Measurements from ENCODE around the gene SGTA.
A peak's percentile ranks its signal among the peaks of the same experiment; 100 is the strongest.

Gene SGTA

DNA sequence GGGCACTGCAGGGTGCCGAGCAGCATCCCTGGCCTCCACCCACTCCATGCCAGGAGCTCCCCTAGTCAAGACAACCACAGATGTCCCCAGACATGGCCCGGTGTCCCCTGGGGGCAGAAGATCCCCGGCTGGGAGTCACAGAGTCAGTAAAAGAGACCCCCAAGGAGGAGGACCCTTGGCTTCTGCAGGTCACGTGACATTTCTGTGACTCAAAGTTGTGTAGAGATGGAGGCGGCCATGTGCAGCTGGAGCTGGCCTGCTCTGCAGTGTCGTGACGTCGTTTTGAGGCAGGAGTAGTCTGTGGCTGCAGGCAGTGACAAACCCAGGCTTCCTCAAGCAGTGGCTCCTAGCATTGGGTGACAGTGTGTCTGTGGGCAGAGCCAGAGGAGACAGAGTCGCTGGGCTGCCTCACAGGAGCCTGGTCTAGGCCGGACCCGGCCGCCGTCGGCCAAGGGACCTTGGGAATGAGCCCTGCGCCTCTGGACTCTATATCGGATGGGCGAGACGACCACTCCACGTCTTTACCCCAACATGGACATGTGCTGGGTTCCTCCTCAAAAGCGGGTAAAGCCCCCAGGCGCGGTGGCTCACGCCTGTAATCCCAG lies 54.2 kb downstream of the SGTA start:
- DNase-seq, result no peak

DNA sequence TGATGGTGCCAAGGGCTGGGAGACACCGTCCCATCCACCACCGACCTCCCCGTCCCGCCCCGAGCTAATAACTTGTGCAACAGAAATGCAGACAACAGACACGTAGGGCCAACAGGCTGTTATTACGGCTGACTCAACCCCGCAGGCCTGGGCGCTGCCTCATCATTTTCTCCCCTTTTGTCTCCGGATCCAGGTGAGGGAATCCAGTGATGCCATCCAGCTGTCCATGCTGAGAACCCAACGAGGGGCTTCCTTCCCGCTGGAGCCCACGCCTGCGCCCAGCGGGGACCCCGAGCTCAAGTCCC lies 55.5 kb downstream of the SGTA start:
- DNase-seq, result no peak

DNA sequence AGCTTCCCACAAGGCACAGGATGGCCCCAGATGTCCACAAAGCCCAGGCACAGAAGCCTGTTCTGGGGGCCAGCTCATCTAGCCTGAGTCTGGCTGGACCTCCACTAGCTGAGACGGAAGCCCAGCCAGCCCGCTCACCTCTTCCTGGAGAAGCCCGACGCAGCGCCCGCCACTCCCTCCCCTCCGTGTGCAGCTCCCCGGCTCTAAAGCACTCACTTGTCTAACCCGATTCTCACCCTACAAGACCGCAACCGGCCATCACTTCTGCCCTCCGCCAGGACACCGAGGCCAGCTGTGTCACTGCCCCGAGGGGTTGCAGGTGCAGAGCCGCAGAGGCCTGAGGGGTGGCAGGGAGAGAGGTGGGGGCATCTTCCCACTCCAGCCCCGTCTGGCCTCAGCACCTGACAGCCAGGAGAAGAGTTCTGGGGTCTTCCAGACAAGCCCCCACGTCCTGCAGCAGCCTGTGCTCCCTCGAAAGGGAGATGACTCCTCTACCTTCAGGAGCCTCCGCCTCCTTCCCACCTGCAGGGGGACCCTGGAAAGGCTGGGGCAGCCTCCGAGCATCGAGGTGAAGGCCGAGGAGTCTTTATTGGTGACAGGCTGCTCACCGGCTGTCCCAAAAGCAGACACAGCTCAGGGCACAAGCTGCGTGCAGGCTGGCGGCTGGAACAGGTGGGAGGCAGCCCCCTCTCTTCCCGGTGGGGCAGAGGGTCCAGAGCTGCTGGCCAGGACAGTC lies 56.0 kb downstream of the SGTA start:
- no peak for DNase-seq

GRCh38 chr19:2726160-2726855 lies 56.8 kb downstream of the SGTA start:
- DNase-seq, result no peak

- DNase-seq, result no peak
Observed at GRCh38 chr19:2724148-2724557, 58.9 kb downstream of the SGTA start.

- DNase-seq, result no peak
Observed at GRCh38 chr19:2723747-2724146, 59.3 kb downstream of the SGTA start.

DNA sequence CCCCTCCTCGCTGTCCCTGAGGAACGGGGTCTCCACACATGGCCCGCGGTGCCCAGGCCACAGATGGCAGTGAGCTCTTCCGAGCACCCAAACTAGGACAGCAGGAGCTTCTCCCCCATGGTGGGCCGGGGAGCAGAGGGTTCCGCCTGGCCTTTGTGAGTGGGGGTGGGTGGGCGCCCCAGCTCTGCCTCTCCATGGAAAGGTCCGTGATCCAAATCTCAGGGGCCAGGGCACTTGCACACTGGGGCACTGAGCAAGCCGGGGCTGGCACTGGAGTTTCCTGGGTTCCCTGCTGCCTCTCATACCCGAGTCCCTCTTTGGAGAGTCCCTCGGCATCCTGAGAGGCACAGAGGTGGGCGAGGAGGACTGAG lies 59.7 kb downstream of the SGTA start:
- no peak for DNase-seq

DNA sequence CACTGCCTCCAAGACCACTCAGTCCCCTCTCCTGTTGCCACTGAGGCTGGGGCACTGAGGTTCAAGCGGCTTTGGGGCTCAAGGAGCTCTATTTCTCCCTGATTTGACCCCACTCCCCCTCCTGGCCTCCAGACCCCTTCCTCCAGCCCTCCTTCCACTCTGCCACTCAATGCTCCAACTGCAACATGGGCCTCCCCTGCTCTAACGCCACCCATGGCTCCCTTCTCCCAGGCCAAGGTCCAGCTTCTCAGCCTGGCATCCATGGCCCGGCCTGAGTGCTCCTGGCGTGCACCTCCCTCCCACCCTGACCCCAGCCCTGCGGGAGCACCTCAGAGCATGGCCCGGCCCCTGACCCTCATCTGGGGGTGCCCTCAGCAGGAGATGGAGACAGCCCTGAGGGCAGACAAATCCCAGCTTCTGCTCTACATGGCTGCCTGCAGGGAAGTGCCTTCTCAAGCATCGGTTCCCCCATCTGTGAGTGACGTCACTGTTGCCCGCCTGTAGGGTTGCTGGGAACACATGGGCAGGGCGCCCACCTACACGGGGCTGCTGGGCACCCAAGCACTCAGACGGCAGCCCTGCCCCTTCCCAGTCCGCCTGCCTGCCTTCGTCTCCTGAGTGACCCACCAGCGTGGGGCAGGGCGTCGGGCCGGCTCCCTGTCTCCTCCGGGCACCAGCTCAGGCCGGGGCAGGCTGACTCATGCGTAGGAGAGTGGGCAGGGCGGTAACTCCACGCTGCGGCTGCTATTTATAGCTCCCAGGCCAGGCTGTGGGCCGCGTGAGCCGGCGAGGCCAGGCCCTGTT lies 60.3 kb downstream of the SGTA start:
- peak in 22 of 51 donors; percentile 11 to 78 (median 42) for DNase-seq

- DNase-seq, result peak in 1 of 51 donors; percentile 9
Observed at GRCh38 chr19:2721570-2722540, 61.2 kb downstream of the SGTA start.

DNA sequence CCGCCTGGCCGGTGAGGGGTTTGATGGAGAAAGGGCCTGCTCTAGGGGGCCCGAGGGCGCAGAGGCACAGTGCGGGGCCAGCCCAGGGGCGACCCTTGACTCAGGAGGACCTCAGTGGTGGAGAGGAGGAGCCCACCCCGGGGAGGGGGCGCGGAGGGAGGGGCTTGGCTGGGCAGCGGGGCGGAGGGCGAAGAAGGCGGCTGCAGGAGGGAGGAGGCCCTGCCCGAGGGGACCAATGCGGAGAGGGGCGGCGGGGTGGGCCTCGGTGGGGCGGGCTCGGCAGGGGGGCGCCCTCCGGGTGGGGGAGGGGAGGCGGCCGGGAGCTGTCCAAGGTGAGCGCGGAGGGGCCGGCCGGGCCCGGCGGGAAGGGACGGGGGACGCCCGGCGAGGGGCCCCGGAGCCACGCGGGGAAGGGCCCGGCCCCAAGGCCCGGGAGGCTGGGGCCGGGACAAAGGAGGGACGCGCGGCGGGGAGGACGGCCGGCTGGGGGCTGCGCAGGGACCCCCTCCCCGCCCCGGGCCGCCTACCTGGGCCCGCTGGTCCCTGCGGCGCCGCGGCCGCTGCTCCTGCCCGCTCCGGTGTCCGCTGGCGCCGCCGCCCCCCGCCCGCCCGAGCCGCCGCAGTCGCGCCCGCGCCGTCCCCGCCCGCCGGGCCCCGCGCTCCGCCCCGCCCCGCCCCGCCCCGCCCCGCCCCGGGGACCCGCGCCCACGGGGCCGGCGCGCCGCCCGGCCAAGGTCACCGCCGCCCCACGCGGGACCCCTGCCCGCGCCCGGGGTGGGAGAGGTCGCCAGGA lies 62.1 kb downstream of the SGTA start, which contains the start of gene DIRAS1:
Gene DIRAS1 (minus strand): TSS at position 596 of the 793 bp plus-strand sequence. CDS start 3,566 bp downstream, outside the sequence.
- peak in 1 of 51 donors; percentile 21 for DNase-seq

DNA sequence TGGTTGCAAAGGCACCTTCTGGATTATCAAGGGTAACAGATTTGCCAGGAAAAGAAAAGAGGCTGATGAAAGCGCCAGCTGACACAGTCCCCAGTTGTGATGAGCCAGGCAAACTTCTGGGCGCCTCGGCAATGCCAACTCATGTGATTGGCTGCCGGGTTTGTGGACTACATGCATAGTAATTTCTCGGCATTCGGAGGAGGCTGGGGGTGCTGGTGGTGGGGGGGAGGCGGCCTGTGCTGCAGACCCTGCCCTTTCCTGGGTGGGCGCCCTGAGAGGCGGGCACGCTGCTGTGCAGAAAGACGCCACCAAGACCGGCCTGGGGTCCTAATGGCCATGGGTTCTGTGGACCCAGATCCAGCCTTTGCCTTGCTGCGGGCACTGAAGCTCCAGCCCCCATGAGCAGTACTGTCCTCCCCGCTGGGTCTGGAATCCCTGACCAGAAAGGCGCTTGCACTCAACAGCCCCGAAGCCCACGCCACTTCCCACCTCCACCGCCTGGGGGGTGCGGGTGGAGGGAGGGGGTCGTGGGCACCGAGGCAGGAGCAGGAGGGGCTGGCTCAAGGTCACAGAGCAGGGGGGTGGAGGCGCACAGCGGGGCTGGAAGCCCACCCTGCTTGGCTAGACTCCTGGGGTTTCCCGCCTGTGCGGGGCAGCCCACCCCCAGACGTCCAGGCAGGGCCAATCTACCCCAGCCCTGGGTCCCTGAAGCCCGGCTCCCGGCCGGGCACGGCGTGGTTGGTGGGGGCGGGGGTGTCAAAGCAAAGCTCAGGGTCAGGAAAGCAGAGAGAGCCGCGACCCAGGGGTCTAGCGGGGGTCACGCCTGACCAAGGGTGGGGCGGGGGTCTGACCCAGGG lies 62.9 kb downstream of the SGTA start:
- DNase-seq, result peak in 27 of 51 donors; percentile 8 to 69 (median 24)

GRCh38 chr19:2719232-2719735 lies 63.8 kb downstream of the SGTA start:
- no peak for DNase-seq

- no peak for DNase-seq
Observed at GRCh38 chr19:2717638-2718541, 65.2 kb downstream of the SGTA start.

GRCh38 chr19:2716722-2717637 lies 66.1 kb downstream of the SGTA start:
- no peak for DNase-seq

GRCh38 chr19:2716275-2716650 lies 66.8 kb downstream of the SGTA start:
- no peak for DNase-seq
